Thoracic aorta (tissue), 2 donors: ENCODE results near the gene DNAH8. TPM values are rescaled to one million over a fixed set of nuclear protein-coding genes. Genes with fewer than 3 reads are reported as not detected.
"Not testable (repeated sequence)": the region's sequence is repeated elsewhere in the genome, so short reads cannot be mapped to it uniquely, and the experiment has no call there.

ENCODE experiments used
- ATAC-seq: fragments of 150-250 bp; one replicate; pipeline ENCODE4 v1.8.0; 2017; ENCODE audit warnings: low read depth; ENCODE audit not compliant: insufficient number of reproducible peaks, low FRiP score
- DNase-seq: peaks from one replicate; pipeline ENCODE4 v3.0.0-alpha.2; 2020; ENCODE audit warnings: low spot score
- H3K27ac ChIP-seq, 2 donors: fragments of 200-600 bp; sonication (generic); 1 replicate in 1 of 2; 2 replicates in 1 of 2; pipeline ENCODE4 v1.5.1; 2016; ENCODE audit warnings: mild to moderate bottlenecking in 2 of 2, moderate library complexity in 2 of 2
- H3K27me3 ChIP-seq: fragments of 200-600 bp; sonication (generic); replicated peaks from 2 replicates; pipeline ENCODE4 v1.6.0; 2016; ENCODE audit warnings: mild to moderate bottlenecking; ENCODE audit not compliant: insufficient read depth
- H3K36me3 ChIP-seq: fragments of 200-600 bp; sonication (generic); one replicate; pipeline ENCODE4 v1.5.1; 2016
- H3K4me1 ChIP-seq, 2 donors: fragments of 200-600 bp; sonication (generic); 1 replicate in 1 of 2; 2 replicates in 1 of 2; pipeline versions ENCODE4 v1.5.1 to v1.6.0; 2016; ENCODE audit warnings: low read depth in 2 of 2, mild to moderate bottlenecking in 1 of 2; ENCODE audit not compliant: control insufficient read depth in 1 of 2
- H3K4me3 ChIP-seq: fragments of 200-600 bp; sonication (generic); 2 replicates; pipeline ENCODE4 v1.5.1; 2016; ENCODE audit warnings: mild to moderate bottlenecking
- H3K9me3 ChIP-seq: fragments of 200-600 bp; sonication (generic); 2 replicates; pipeline ENCODE4 v1.5.1; 2016
- CTCF ChIP-seq: fragments of 200-600 bp; sonication (generic); IDR thresholded peaks from one replicate; pipeline ENCODE4 v1.5.1; 2019; ENCODE audit warnings: antibody characterized with exemption
- total RNA-seq, 2 donors: library from RNA; depleted of rRNA; stranded (reverse); fragments of >200 nt; gene quantifications; one replicate each; pipeline versions ENCODE4 v1.1.0 to v1.2.3, GENCODE V29; 2016

Gene DNAH8
- total RNA-seq, 2 donors from 2014 or later, result 0.14 TPM; not detected in 1

DNA sequence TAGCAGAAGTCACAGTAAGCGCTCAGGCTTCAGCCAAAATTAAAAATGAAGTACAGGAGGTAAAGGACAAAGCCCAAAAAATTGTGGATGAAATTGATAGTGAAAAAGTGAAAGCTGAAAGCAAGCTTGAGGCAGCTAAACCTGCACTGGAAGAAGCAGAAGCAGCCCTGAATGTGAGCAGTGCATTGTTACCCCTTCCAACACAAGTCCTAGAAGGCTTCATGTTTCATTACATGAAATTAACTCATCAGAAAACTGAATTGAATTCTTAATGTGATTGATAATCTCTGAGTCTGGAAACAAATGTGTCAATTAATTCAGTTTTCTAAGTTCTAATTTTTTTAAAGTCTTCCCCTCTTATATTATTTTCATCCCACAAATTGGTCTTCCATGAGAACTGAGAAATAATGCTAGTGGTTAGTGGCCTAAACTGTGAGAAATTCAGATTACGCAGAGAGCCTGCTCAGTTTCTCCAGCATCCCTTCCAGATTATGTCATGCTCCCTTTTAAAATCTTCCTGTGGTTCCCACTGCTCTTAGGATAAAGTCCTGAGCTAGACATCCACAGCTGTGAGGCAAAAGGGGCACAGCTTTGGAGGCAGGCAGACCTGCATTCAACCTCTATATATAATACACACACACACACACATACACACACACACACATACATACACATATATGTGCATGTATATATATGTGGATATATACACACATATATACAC, 200.3 kb downstream of the DNAH8 start:
- H3K27ac ChIP-seq, result no peak overlapping the region
- TF ChIP-seq CTCF, result no peak
- ATAC-seq (no peak), DNase-seq (no peak)
- no peaks in the 10 kb centered on the region for H3K9me3 ChIP-seq
- peaks cover 3% of the 10 kb centered on the region for H3K27me3 ChIP-seq
- no peaks in the 10 kb centered on the region for H3K4me1 ChIP-seq
- no peaks in the 10 kb centered on the region for H3K36me3 ChIP-seq
- H3K4me3 ChIP-seq, result no peak overlapping the region

DNA sequence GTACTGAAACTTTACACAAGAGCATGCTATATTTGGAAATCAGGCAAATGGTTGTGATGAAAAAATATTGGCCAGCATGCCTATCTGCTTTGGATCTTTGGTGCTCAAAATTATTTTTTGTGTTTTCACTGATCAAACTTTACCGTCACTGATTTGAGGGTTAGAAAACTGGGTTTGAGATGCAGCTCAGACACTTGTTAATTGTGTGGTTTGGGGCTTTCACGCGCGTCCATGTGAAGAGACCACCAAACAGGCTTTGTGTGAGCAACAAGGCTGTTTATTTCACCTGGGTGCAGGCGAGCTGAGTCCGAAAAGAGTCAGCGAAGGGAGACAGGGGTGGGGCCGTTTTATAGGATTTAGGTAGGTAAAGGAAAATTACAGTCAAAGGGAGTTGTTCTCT, 206.4 kb downstream of the DNAH8 start:
- H3K9me3 ChIP-seq, H3K4me3 ChIP-seq, H3K4me1 ChIP-seq, ATAC-seq, DNase-seq, H3K27ac ChIP-seq, H3K36me3 ChIP-seq, H3K27me3 ChIP-seq: not testable (repeated sequence)

DNA sequence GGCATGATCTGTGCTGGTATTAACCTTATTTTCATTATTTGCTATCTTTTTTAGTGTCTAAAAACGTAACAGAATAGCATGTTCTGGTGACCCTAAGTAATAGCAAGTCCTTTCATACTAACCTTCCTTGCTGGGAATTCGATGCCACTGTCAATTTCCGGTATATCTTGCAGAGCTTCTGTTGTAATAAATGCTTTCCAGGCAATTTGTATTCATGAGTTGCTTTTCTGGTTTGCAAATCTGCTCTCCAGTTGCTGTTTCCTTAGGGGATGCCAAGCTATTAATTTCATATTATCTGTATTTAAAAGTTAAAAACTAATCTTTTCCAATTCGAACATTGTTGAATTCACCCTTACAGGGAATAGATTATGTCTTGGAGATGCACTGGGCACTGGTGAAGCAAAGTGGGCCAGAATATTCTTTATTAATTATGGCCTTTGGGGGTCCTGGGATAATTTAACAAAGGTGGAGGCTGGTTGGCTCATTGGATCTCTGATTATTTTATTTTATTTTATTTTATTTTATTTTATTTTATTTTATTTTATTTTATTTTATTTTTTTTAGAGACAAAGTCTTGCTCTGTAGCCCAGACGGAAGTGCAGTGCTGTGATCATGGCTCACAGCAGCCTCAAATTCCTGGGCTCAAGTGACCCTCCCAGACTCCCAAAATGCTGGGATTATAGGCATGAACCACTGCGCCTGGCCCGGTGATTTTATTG, 209.8 kb downstream of the DNAH8 start:
- TF ChIP-seq CTCF, result no peak
- no peaks in the 10 kb centered on the region for H3K27me3 ChIP-seq
- no peaks in the 10 kb centered on the region for H3K9me3 ChIP-seq
- H3K4me3 ChIP-seq, result no peak overlapping the region
- ATAC-seq, result no peak
- no peaks in the 10 kb centered on the region for H3K36me3 ChIP-seq
- no peak overlapping the region for H3K27ac ChIP-seq
- no peaks in the 10 kb centered on the region for H3K4me1 ChIP-seq
- DNase-seq, result no peak

DNA sequence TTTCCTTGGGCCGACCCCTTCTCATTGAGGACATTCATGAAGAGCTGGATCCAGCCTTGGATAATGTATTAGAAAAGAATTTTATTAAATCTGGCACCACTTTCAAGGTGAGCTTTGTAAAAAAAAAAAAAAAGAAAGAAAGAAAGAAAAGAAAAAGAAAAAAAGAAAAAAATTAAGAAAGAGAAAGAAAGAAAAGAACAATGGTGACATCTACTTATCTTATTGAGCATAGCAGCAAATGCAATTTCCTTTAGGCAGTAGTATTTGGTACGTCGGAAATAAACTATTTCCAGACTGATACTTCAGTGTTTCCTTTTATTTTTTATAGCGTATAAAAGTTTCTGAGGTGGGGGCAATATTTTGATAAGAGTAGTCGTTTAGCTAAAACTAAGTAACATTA, 214.4 kb downstream of the DNAH8 start:
- no peak for TF ChIP-seq CTCF

GRCh38 chr6:38933426-38933825, 218.3 kb downstream of the DNAH8 start:
- Histone ChIP-seq H3K9me3 (no peaks in the 10 kb centered on the region), H3K27me3 (no peaks in the 10 kb centered on the region), H3K36me3 (no peaks in the 10 kb centered on the region), H3K4me1 (no peaks in the 10 kb centered on the region), H3K27ac (no peak overlapping the region), H3K4me3 (no peak overlapping the region)
- TF ChIP-seq CTCF, result no peak
- no peak for DNase-seq
- no peak for ATAC-seq

More for the DNA sequence above, 214.4 kb downstream of the DNAH8 start:
- DNase-seq (no peak), ATAC-seq (no peak)
- H3K4me1 ChIP-seq, result no peaks in the 10 kb centered on the region
- H3K27ac ChIP-seq, result no peak overlapping the region
- no peaks in the 10 kb centered on the region for H3K27me3 ChIP-seq
- no peaks in the 10 kb centered on the region for H3K36me3 ChIP-seq
- no peaks in the 10 kb centered on the region for H3K9me3 ChIP-seq
- no peak overlapping the region for H3K4me3 ChIP-seq
